Activated T-helper 1 cell treated with anti-CD3 and anti-CD28 coated beads, Interleukin-12 subunit alpha, Interleukin-12 subunit beta, Interleukin-2, Interleukin-4 antibody, amounts not matched to agents 30 ng/mL and 10 ng/mL and 1 ng/mL, durations not matched to agents 14 hours and 24 hours and 36 hours (primary cell): ENCODE measurements around the gene DOCK9. TPM values are rescaled to one million over a fixed set of nuclear protein-coding genes. Genes with fewer than 3 reads are reported as not detected.

ENCODE experiments used
- DNase-seq: peaks from one replicate; pipeline ENCODE4 v3.0.0; 2021; ENCODE audit warnings: low spot score
- H3K27ac Mint-ChIP-seq: one replicate; pipeline ENCODE4 v1.8.0; 2021; ENCODE audit warnings: mild to moderate bottlenecking, mixed read lengths
- H3K27me3 Mint-ChIP-seq: one replicate; pipeline ENCODE4 v1.8.0; 2022; ENCODE audit warnings: mild to moderate bottlenecking, moderate library complexity, mixed read lengths; ENCODE audit not compliant: insufficient read depth
- H3K36me3 Mint-ChIP-seq: one replicate; pipeline ENCODE4 v1.8.0; 2021; ENCODE audit warnings: low read depth, mixed read lengths
- H3K4me1 Mint-ChIP-seq: one replicate; pipeline ENCODE4 v1.8.0; 2021; ENCODE audit warnings: low read depth, mixed read lengths
- H3K4me3 Mint-ChIP-seq: one replicate; pipeline ENCODE4 v1.8.0; 2021; ENCODE audit warnings: mild to moderate bottlenecking, moderate library complexity, mixed read lengths
- H3K9me3 Mint-ChIP-seq: one replicate; pipeline ENCODE4 v1.8.0; 2021; ENCODE audit warnings: mixed read lengths
- intact Hi-C: fragments of 100-400 bp; cut with micrococcal nuclease; formaldehyde crosslinking; loops from one replicate; pipeline ENCODE4 v1.15.1; 2024
- total RNA-seq: library from RNA; stranded (reverse); gene quantifications from 2 replicates; pipeline ENCODE4 v1.2.3, GENCODE V29; 2022

Gene DOCK9
- total RNA-seq, 1 donor from 2014 or later, result 36.0 TPM

GRCh38 chr13:98803111-98803561 is 174.7 kb downstream of the DOCK9 start:
- Mint-ChIP-seq H3K36me3 (peaks cover 28% of the 10 kb centered on the region), H3K9me3 (no peaks in the 10 kb centered on the region), H3K27me3 (no peaks in the 10 kb centered on the region), H3K4me1 (no peaks in the 10 kb centered on the region), H3K27ac (no peak overlapping the region), H3K4me3 (no peak overlapping the region)
- intact Hi-C loops, result no loop called here
- DNase-seq, result no peak

GRCh38 chr13:98802559-98802958 is 175.3 kb downstream of the DOCK9 start:
- no peaks in the 10 kb centered on the region for H3K9me3 Mint-ChIP-seq
- no peak overlapping the region for H3K27ac Mint-ChIP-seq
- H3K4me3 Mint-ChIP-seq, result no peak overlapping the region
- DNase-seq, result no peak
- H3K36me3 Mint-ChIP-seq, result peaks cover 27% of the 10 kb centered on the region
- H3K27me3 Mint-ChIP-seq, result no peaks in the 10 kb centered on the region
- intact Hi-C loops, result no loop called here
- H3K4me1 Mint-ChIP-seq, result peaks cover 4% of the 10 kb centered on the region

GRCh38 chr13:98801626-98802418 is 176.0 kb downstream of the DOCK9 start:
- DNase-seq, result no peak
- Mint-ChIP-seq H3K36me3 (peaks cover 29% of the 10 kb centered on the region), H3K27ac (no peak overlapping the region), H3K4me3 (no peak overlapping the region), H3K4me1 (peaks cover 7% of the 10 kb centered on the region), H3K27me3 (no peaks in the 10 kb centered on the region), H3K9me3 (no peaks in the 10 kb centered on the region)
- intact Hi-C loops, result no loop called here

- Mint-ChIP-seq H3K9me3 (no peaks in the 10 kb centered on the region), H3K27me3 (no peaks in the 10 kb centered on the region), H3K4me1 (peaks cover 7% of the 10 kb centered on the region), H3K36me3 (peaks cover 35% of the 10 kb centered on the region), H3K27ac (no peak overlapping the region), H3K4me3 (no peak overlapping the region)
- no peak for DNase-seq
- intact Hi-C loops, result no loop called here
These were observed 177.8 kb downstream of the DOCK9 start for GRCh38 chr13:98800078-98800477.

GRCh38 chr13:98798849-98799645 is 178.8 kb downstream of the DOCK9 start:
- no peak for DNase-seq

GRCh38 chr13:98797456-98797855 is 180.4 kb downstream of the DOCK9 start:
- Mint-ChIP-seq H3K4me1 (peaks cover 7% of the 10 kb centered on the region), H3K36me3 (peaks cover 40% of the 10 kb centered on the region), H3K4me3 (no peak overlapping the region), H3K27ac (no peak overlapping the region), H3K9me3 (peaks cover 3% of the 10 kb centered on the region), H3K27me3 (no peaks in the 10 kb centered on the region)
- DNase-seq, result no peak
- intact Hi-C loops, result no loop called here

More at GRCh38 chr13:98798849-98799645, 178.8 kb downstream of the DOCK9 start:
- Mint-ChIP-seq H3K27me3 (no peaks in the 10 kb centered on the region), H3K27ac (no peak overlapping the region), H3K36me3 (peaks cover 39% of the 10 kb centered on the region), H3K4me1 (peaks cover 7% of the 10 kb centered on the region), H3K9me3 (no peaks in the 10 kb centered on the region), H3K4me3 (no peak overlapping the region)
- intact Hi-C loops, result no loop called here

GRCh38 chr13:98796798-98797197 is 181.1 kb downstream of the DOCK9 start:
- Mint-ChIP-seq H3K4me3 (no peak overlapping the region), H3K27ac (no peak overlapping the region), H3K36me3 (peaks cover 45% of the 10 kb centered on the region), H3K9me3 (peaks cover 4% of the 10 kb centered on the region), H3K4me1 (peaks cover 7% of the 10 kb centered on the region), H3K27me3 (no peaks in the 10 kb centered on the region)
- no peak for DNase-seq
- intact Hi-C loops, result no loop called here

- peaks cover 4% of the 10 kb centered on the region for H3K9me3 Mint-ChIP-seq
- no peak overlapping the region for H3K4me3 Mint-ChIP-seq
- peaks cover 7% of the 10 kb centered on the region for H3K4me1 Mint-ChIP-seq
- no peaks in the 10 kb centered on the region for H3K27me3 Mint-ChIP-seq
- intact Hi-C loops, result no loop called here
- no peak for DNase-seq
- H3K36me3 Mint-ChIP-seq, result peaks cover 46% of the 10 kb centered on the region
- H3K27ac Mint-ChIP-seq, result no peak overlapping the region
These were observed 181.7 kb downstream of the DOCK9 start for GRCh38 chr13:98796191-98796590.

- DNase-seq, result no peak
- no peak overlapping the region for H3K27ac Mint-ChIP-seq
- no peak overlapping the region for H3K4me3 Mint-ChIP-seq
- H3K9me3 Mint-ChIP-seq, result peaks cover 4% of the 10 kb centered on the region
- H3K27me3 Mint-ChIP-seq, result no peaks in the 10 kb centered on the region
- H3K4me1 Mint-ChIP-seq, result peaks cover 7% of the 10 kb centered on the region
- intact Hi-C loops, result no loop called here
- peaks cover 46% of the 10 kb centered on the region for H3K36me3 Mint-ChIP-seq
These were observed 182.6 kb downstream of the DOCK9 start for GRCh38 chr13:98795220-98795619.

GRCh38 chr13:98794498-98794897 is 183.4 kb downstream of the DOCK9 start:
- DNase-seq, result no peak
- no peaks in the 10 kb centered on the region for H3K27me3 Mint-ChIP-seq
- intact Hi-C loops, result no loop called here
- peaks cover 7% of the 10 kb centered on the region for H3K4me1 Mint-ChIP-seq
- peaks cover 46% of the 10 kb centered on the region for H3K36me3 Mint-ChIP-seq
- no peak overlapping the region for H3K27ac Mint-ChIP-seq
- H3K9me3 Mint-ChIP-seq, result peaks cover 4% of the 10 kb centered on the region
- no peak overlapping the region for H3K4me3 Mint-ChIP-seq

GRCh38 chr13:98792785-98793495 is 184.9 kb downstream of the DOCK9 start:
- H3K36me3 Mint-ChIP-seq, result peaks cover 37% of the 10 kb centered on the region
- no peak for DNase-seq
- H3K4me3 Mint-ChIP-seq, result no peak overlapping the region
- intact Hi-C loops, result no loop called here
- peaks cover 2% of the 10 kb centered on the region for H3K27me3 Mint-ChIP-seq
- H3K27ac Mint-ChIP-seq, result no peak overlapping the region
- H3K4me1 Mint-ChIP-seq, result peaks cover 7% of the 10 kb centered on the region
- peaks cover 4% of the 10 kb centered on the region for H3K9me3 Mint-ChIP-seq

- intact Hi-C loops, result no loop called here
- Mint-ChIP-seq H3K27ac (no peak overlapping the region), H3K4me3 (no peak overlapping the region), H3K9me3 (peaks cover 4% of the 10 kb centered on the region), H3K27me3 (peaks cover 5% of the 10 kb centered on the region), H3K36me3 (peaks cover 35% of the 10 kb centered on the region), H3K4me1 (peaks cover under 1% of the 10 kb centered on the region)
- no peak for DNase-seq
These were observed 185.5 kb downstream of the DOCK9 start for GRCh38 chr13:98792321-98792720.

- peaks cover 9% of the 10 kb centered on the region for H3K27me3 Mint-ChIP-seq
- H3K36me3 Mint-ChIP-seq, result peaks cover 31% of the 10 kb centered on the region
- H3K9me3 Mint-ChIP-seq, result peaks cover 4% of the 10 kb centered on the region
- H3K27ac Mint-ChIP-seq, result no peak overlapping the region
- no peaks in the 10 kb centered on the region for H3K4me1 Mint-ChIP-seq
- intact Hi-C loops, result no loop called here
- no peak for DNase-seq
- no peak overlapping the region for H3K4me3 Mint-ChIP-seq
These were observed 186.3 kb downstream of the DOCK9 start for GRCh38 chr13:98791611-98792010.
